Glomerular endothelial cell (primary cell): ENCODE results near the gene KIF16B. TPM values are rescaled to one million over a fixed set of nuclear protein-coding genes. Genes with fewer than 3 reads are reported as not detected.
"Not testable (repeated sequence)": the region's sequence is repeated elsewhere in the genome, so short reads cannot be mapped to it uniquely, and the experiment has no call there.

Experiments
- DNase-seq: peaks from one replicate; pipeline ENCODE4 v3.0.0-alpha.2; 2011; ENCODE audit warnings: low read depth, low spot score; ENCODE audit errors: extremely low read depth
- total RNA-seq: library from RNA; depleted of rRNA; stranded (reverse); fragments of >200 nt; gene quantifications from 2 replicates; pipeline ENCODE4 v1.2.3, GENCODE V29; 2015

The KIF16B gene
- total RNA-seq, 1 donor from 2014 or later: 8.2 TPM

DNA sequence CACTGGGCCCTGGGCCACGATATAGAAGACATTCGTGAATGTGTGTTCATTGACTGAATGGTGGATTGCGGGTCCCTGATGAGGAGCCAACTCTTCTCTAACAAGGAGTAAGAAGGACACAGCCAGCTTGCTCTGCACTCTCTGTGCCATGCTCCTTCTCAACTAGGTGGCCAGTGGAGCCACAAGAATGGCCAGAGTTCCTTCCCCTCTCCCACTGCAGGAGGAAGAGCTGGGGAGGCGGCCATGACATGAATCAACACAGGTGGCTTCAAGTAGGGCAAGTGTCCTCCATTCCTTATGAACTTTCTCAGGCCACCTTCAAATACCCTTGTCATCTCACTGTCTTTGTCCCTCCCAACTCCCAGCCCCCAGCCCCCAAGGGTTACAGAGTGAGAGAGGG is 305.7 kb downstream of the KIF16B start:
- DNase-seq: no peak

DNA sequence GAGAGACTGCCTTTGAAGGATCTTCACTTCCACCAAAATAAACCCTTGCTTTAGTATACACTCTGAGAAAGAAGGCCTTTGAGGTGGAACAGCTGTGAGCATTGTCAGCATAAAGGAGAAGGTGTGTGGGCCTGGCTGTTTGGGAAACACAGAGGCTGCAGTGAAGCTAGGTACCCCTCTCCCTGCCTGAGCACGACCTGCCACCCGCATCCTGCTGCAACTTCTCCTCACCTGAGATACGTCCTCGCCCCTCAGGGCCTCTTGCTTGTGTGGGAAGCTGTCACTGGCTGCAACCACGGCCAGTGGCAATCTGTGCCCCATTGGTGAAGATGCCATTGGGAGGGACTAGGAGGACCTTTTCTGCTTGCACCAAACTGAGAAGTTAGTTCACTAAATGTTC is 307.9 kb downstream of the KIF16B start:
- DNase-seq: no peak

DNA sequence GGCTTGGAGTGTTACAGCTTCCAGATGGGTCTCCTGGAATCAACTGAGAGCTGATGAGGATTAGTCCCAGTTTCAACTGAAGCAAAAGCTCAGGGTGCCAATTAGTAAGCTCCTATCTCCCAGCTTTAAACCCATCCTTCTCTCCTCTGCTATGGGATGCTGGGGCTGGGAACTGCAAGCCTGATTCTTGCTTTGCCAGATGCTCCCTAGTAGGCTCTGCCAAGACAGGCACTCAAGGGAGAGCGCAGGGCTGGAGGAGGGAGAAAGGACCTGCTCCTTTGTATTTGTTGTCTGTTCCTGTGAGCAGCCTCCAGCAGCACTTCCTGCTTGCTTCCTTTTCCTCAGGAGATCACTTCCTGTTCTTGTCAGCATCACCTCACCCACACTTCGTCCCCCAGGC is 309.7 kb downstream of the KIF16B start:
- DNase-seq: no peak

DNA sequence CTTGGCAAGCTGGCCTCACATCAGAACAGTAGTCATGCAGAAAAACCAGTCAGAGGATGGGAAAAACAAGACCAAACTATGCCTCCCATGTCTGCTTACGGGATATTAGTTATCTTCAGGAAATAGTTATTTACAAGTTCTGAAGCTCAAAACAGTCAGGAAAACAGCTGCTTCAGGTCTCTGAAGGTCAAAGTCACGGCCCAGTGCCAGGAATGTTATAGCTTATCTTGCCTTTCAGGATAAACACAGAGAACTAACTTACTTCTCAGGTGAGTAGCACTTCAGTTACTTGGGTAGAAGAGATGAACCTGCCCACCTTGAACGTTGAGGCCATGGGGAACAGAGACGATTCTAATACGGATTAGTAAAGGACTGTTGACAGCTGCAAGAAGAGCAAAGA is 310.7 kb downstream of the KIF16B start:
- no peak for DNase-seq

DNA sequence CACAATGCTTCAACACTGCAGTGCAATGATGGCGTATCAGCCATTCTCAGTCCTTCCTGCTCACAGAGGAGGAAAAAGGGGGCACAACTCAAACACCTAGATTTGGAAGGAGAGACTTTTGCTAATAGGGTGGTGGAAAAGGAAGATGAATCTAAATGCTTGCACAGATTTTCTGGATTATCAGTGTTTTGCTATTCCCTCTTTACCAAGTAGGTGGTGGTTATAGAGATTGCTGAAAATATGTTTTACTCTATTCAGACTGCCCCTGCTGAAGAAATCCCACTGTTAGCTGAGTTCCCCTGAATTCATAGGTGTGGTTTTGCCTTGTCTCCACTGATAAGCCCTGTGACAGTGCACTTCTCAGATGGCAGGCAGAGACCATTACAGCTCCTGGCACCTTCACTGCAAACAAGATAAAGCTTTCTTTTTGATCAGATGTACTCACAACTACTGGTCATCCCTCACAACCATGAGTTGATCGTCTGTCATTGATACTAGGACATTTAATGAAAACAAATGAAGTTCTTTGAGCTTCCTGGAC is 311.4 kb downstream of the KIF16B start:
- no peak for DNase-seq

DNA sequence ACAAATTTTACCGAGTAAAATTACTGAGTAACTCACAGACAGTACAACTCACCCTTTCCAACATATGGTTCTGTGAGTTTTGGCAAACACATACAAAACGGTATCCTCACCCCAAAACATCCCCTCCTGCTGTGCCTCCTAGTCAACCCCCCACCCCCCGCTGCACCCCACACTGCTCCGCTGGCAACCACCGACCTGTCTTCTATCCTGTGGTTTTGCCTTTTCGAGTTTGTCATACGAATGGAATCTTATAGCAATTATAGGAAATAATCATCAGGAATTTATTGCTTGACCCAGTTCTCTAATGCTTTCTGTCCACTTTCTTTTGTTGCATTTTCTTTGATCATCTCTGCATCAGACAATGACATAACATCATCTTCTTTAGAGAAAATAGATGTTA is 312.3 kb downstream of the KIF16B start:
- DNase-seq: no peak

DNA sequence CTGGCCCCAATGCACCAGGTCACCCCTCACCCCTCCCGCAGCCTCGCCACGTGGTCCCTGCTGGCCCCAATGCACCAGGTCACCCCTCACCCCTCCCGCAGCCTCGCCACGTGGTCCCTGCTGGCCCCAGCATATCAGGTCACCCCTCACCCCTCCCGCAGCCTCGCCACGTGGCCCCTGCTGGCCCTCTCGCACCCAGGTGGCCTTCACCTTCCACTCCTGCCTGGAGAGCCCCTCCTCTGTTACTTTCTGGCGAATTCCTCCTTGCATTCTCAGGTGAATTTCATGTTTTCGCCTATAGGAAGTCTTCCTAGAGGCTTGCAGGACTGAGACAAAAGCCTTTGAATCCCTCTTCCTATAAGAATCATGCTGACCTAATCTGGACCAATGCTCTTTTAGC is 313.1 kb downstream of the KIF16B start:
- not testable (repeated sequence) for DNase-seq

DNA sequence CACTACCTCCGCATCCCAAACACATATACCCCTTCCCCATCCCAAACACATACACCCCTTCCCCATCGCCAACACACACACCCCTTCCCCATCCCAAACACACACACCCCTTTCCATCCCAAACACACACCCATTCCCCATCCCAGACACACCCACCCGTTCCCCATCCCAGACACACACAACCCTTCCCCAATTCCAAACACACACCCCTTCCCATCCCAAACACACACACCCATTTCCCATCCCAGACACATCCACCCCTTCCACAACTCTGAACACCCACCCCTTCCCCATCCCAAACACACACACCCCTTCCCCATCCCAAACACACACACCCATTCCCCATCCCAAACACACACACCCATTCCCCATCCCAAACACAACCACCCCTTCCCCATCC is 314.5 kb downstream of the KIF16B start:
- DNase-seq: no peak

DNA sequence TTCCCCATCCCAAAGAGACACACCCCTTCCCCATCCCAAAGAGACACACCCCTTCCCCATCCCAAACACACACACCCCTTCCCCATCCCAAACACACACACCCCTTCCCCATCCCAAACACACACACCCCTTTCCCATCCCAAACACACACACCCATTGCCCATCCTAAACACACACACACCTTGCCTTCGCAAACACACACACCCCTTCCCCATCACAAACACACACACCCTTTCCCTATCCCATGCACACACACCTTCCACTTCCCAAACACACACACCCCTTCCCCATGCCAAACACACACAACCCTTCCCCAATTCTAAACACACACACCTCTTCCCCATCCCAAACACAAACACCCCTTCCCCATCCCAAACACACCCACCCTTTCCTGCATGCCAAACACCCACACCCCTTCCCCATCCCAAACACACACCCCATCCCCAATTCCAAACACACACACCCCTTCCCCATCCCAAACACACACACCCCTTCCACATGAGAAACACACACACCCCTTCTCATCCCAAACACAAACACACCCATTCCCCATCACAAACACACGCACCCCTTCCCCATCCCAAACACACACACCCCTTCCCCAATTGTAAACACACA is 315.3 kb downstream of the KIF16B start:
- no peak for DNase-seq

DNA sequence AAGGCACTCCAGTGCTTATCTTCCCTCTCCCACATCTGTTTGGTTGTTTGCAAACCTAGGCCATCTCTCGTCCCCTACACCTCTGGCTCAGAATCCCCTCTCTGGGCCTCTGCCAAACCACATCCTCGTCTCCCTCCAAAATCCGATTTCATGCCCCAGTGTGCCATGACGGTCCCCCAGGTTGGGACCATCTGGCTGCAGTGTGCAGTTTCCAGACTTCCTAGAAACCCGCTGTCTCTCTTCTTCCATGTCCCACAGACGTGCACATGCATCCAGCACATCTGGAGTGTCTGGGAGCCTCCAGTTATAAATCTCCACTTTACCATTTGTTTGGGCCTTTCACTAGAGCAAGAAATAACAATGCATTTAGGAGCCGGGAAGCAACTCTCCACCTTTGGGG is 316.2 kb downstream of the KIF16B start:
- no peak for DNase-seq

DNA sequence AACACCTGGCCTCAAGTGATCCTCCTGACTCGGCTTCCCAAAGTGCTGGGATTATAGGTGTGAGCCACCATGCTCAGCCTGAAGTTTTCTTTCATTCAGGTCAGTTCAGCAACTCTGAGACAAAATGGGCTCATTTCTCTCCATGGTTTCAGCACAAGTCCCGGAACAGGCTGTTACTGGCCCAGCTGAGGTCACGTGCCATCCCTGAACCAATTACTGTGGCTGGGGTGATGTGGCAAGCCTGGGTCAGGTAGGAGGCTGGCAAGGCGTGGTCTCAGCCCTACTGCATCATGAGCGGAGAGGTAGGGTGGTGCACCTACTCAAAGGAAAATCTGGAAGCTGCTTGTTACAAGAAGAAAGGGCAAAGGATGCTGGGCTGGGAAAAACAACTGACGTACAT is 326.4 kb downstream of the KIF16B start:
- no peak for DNase-seq

DNA sequence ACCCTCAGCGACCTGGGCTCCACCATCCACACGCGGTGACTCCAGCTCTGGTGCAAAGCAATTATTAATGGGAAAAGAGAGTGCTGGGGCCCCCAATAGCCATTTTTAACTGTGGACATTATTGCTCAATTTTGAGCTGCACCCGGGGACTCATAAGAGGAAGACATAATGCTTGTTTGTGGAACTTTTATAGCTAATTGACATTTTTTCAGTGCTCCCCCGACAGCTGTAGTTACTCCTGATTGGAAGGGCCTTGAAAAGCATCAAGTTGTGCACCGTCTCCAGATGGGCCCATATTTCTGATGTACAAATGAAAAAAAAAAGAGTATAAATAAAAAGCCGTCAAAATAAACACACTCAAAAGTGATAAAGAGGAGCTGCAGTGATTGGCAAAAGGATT is 327.0 kb downstream of the KIF16B start:
- DNase-seq: no peak

DNA sequence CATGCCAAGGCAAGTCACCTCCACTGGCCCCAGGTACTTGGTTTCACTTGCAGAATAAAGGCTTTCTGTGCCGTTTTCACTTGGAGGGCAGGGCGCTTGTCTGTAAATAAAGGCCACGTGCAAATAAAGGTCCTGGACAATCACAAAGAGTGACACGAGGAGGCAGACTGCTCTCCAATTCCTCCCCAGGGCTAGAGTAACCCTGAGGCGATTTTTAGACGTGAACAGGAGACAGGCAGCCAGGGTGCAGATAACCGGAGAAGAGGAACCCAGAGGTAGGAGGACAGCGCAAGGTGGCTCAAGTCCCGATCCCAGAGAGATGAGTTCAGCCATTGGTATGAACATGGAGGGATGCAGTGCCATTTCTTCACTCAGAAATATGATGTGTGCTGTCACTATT is 327.4 kb downstream of the KIF16B start:
- DNase-seq: no peak

DNA sequence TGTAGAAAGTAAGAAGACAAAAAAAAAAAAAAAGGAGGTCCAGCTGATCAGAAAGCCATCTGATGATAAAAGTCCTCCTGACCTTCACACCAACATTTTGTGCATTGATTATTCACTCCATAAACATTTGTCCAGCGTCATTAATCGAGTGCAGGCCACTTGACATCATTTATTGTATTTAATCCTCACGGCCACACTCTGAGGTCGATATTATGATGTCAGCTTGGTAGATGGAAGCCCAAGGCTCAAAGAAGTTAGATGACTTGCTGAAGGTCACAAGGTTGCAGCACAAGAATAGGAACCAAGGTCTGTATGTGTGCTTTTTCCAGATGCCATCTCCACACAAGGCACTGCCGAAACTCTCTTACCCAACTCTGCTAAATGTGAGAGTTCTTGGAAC is 328.4 kb downstream of the KIF16B start:
- DNase-seq: no peak

DNA sequence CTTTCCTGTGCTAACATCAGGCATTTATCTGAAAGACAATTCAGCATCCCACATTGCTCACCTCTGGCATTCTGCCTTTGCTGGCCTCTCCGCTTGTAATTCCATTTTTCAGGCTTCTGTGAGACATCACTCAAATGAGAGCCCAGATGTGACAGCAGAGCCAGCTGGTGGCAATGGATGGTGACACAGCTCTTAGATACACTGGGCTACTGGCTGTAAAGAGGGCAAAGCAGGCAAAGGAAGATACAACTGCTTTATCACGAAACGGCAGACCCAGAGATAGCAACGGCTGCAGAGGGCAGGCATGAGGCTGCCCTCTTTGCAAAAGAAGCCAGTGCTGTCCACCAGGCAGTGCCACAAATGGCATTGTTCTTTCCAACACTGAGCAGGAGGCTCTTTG is 329.8 kb downstream of the KIF16B start:
- no peak for DNase-seq

DNA sequence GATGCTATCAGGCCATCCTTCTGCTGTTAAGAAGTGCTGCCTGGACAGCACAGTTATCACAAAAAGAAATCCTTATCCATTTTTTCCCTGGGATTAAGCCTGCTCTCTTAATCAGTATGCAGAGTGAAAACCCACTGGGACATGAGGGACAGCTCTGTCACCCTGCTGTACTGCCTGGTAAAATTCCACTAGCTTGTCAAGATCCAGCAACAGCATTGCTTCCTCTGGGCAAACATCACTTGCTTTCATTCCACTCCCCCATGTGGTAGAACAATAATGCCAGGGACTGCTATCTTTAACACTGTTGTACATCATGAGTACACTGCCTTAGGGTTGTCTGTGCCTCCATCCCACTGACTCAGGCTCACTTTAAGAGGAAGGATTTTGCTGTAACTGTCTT is 331.3 kb downstream of the KIF16B start:
- no peak for DNase-seq

DNA sequence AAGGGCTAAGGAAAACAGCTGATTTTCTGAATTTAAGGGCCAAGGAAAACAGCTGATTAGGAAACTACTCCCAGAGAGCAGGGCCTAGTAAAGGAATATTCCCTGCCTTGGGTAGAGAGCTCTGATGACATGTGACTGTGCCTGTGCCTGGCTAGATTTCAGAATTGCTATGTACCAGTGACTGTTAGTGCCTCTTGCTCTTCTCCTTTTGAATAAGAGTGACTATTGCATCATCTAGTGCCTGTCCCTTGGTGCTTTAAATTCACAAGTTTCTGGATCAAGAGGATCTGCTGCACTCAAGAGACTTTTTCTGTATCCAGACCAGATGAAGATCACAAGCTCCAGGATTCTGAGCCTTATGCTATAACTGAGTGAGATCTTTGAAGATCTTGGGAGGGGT is 332.9 kb downstream of the KIF16B start:
- no peak for DNase-seq

DNA sequence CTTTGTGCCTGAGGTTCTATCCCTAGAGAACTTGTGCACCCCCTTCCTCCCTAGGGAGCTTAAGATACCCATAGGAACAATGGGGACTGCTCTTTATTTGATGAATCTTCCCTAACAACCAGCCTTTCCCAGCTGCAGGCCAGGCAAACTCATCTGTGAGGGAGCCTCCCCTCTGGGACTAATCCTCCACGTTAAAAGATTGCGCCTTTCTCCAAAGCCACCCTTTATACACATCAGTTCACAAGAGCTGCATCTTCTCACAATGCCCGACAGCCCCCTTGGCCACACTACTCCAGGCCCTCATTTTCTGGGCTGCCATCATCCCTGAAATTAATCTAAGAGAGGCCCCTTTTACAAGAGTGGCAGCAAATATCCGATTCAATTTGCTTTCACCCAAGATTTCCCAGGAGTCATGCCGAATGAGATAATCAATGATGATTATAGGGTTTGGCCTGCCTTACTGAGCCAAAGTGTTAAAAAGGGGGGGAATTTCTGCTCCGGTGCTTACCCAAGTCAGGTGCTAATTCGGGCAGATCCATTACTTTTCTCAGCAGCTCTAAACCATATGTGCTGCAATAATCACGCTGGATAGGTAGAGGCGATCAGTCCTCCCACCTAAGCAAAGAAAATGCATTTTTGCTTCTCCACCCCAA is 336.5 kb downstream of the KIF16B start:
- no peak for DNase-seq

DNA sequence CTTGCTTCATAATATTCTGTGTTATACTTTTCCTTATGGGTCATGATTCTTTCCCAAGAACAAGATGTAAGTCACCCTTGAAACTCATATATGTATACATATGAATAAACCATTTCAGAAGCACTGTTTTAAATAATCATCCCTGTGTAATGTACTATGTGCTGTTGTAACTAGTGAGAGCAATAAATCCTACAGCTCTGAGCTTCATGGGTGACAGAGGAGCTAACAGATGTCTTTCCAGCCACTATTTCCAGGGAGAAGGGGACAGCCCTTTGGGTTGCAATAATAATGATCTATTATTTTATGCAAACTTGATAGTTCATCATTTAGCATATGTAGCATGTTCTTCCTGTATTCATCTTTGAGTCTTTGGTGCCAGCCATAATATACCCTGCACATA is 342.8 kb downstream of the KIF16B start:
- no peak for DNase-seq

DNA sequence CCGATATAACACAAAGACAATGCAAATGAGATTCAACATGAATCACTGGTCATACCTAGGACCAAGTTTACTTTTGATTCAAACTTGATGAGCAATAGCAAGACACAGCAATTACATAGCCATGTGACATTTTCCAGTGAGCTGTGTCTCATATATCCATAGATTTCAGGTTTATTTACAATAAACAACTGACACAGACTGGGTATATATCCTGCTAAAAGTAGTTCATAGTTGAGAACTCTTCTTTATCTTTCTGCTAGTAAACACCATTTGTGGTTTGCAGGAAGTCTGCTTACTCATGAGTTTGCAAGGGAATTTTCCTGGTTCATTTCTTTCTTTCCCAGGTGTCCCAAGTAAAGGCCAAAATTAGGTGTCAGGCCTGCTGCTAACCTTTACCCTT is 343.4 kb downstream of the KIF16B start:
- no peak for DNase-seq

DNA sequence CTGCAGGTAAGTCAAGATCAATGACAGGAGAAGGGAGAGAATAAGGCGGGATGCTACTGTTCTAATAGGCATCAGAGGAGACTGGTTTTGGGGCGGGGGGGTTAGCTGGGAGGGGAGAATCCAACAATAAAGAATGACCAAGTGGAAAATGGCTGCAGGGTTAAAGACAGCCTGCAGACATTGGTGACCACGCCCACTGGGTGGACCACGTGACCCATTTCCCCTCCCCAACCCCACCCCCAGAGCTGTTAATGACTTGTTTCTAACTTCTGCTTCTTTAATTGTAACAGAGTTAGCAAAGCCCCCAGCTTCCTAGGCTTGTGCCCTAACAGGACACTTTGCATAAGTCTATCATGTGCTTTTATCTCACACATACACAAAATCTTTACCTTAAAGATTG is 344.5 kb downstream of the KIF16B start:
- DNase-seq: no peak

DNA sequence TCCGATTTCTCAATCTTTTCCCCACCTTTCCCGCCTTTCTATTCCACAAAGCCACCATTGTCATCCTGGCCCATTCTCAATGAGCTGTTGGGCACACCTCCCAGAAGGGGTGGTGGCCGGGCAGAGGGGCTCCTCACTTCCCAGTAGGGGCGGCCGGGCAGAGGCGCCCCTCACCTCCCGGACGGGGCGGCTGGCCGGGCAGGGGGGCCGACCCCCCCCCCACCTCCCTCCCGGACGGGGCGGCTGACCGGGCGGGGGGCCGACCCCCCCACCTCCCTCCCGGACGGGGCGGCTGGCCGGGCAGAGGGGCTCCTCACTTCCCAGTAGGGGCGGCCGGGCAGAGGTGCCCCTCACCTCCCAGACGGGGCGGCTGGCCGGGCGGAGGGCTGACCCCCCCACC is 346.3 kb downstream of the KIF16B start:
- DNase-seq: not testable (repeated sequence)

DNA sequence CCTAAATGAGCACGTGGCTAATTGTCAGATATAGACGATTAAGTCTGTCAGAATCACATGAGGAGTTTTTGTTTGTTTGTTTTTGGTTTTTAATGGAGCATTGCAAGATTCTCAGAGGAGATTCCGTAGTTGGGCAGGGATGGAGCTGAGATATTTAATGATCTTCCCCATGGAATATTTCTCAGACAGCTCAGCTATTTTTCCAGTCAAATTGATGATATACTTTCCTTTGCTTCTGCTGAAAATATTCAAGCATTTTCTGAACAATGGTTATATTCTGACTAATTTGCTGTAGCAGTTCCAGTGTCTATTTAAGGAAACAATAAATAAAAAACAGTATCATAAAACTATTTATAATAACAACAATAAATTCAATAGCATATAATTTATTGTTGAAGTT is 348.4 kb downstream of the KIF16B start:
- DNase-seq: no peak
